BE2C (cell line): ENCODE results near the gene C4orf36.

ENCODE experiments used
- DNase-seq: peaks from one replicate; pipeline ENCODE4 v3.0.0-alpha.2; 2020
- H3K27me3 ChIP-seq: fragments of 250-450 bp; sonication (Bioruptor Pico); 2 replicates; pipeline ENCODE4 v1.5.1; 2020; ENCODE audit warnings: mild to moderate bottlenecking
- H3K36me3 ChIP-seq: fragments of 250-450 bp; sonication (Bioruptor Pico); 2 replicates; pipeline ENCODE4 v1.5.1; 2020; ENCODE audit warnings: mild to moderate bottlenecking
- H3K4me1 ChIP-seq: fragments of 250-450 bp; sonication (Bioruptor Pico); 2 replicates; pipeline ENCODE4 v1.5.1; 2020
- H3K4me3 ChIP-seq: 2 replicates; pipeline ENCODE4 v1.5.1; 2011; ENCODE audit warnings: low read depth, low read length
- H3K9me3 ChIP-seq: fragments of 250-450 bp; sonication (Bioruptor Pico); 2 replicates; pipeline ENCODE4 v1.5.1; 2020
- CTCF ChIP-seq: IDR thresholded peaks from 2 replicates; pipeline ENCODE4 v1.5.1; 2012; ENCODE audit warnings: mild to moderate bottlenecking, low read depth, low read length

C4orf36 gene

DNA sequence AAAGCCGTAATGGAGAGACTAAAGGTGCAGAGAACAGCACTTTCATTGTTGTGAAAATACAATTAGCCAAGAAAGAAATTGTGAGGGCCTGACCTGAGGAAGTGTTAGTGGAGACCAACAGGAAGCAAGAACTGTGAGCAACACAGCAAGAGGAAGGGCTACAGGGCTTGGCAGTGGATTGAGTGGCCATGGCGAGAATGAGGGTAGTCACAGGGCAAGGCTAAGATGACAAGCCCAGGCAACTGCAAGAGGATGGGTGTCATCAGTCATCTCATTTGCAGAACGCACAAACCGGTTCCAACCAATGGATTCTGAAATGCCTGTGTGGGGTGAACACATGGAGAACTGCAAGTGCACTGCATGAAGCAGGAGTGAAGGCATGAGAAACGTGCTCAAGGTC lies 46.6 kb downstream of the C4orf36 start:
- TF ChIP-seq CTCF, result no peak
- no peak for DNase-seq
- no peaks in the 10 kb centered on the region for H3K27me3 ChIP-seq
- no peaks in the 10 kb centered on the region for H3K36me3 ChIP-seq
- H3K9me3 ChIP-seq, result no peaks in the 10 kb centered on the region
- no peak overlapping the region for H3K4me3 ChIP-seq
- no peaks in the 10 kb centered on the region for H3K4me1 ChIP-seq

GRCh38 chr4:86841309-86841708 lies 50.9 kb downstream of the C4orf36 start:
- Histone ChIP-seq H3K27me3 (no peaks in the 10 kb centered on the region), H3K4me3 (no peak overlapping the region), H3K9me3 (no peaks in the 10 kb centered on the region), H3K36me3 (no peaks in the 10 kb centered on the region), H3K4me1 (no peaks in the 10 kb centered on the region)
- no peak for DNase-seq
- TF ChIP-seq CTCF, result no peak

- Histone ChIP-seq H3K9me3 (no peaks in the 10 kb centered on the region), H3K4me3 (no peak overlapping the region), H3K4me1 (no peaks in the 10 kb centered on the region), H3K36me3 (no peaks in the 10 kb centered on the region), H3K27me3 (no peaks in the 10 kb centered on the region)
- TF ChIP-seq CTCF, result no peak
- DNase-seq, result no peak
These were observed 51.4 kb downstream of the C4orf36 start for GRCh38 chr4:86840858-86841257.

DNA sequence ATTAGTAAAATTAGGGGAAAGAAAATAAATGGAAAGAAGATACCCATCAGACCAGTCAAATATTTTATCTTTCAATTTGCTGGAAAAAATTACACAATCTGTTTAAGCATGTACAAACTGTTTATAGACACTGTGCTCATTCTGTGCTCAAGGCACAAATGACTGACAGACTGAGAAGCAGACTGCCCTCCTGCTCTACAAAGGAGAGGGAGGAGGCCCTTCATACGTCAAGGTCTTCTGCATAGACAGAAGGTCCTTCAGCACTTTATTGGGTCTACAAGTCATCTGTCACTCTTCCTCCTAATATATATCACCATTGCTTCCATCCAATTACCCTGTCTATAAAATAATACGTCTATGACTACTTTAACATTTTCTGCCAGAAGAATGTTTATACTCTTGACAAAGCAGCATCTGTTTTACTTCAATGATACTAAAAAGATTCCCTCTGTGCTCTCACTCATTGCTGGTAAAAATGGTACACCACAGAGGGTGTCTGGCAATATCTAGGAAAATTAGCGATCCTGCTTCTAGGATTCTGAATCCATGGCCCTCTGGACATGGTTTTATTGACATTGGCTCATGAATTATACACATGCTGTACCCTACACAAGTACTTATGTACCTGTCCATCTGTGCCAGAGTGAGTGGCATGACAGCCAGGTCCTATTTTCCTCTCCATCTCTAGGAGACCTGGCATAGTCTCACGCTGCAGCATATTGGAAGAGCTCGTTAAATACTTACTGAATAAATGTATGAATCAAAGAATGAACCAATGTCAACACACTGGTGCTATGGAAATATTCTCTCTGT lies 54.3 kb downstream of the C4orf36 start:
- Histone ChIP-seq H3K4me1 (no peaks in the 10 kb centered on the region), H3K9me3 (no peaks in the 10 kb centered on the region), H3K36me3 (no peaks in the 10 kb centered on the region), H3K27me3 (no peaks in the 10 kb centered on the region), H3K4me3 (no peak overlapping the region)
- DNase-seq, result no peak
- no peak for TF ChIP-seq CTCF

GRCh38 chr4:86835677-86836076 lies 56.5 kb downstream of the C4orf36 start:
- no peaks in the 10 kb centered on the region for H3K4me1 ChIP-seq
- no peaks in the 10 kb centered on the region for H3K9me3 ChIP-seq
- H3K36me3 ChIP-seq, result no peaks in the 10 kb centered on the region
- no peak overlapping the region for H3K4me3 ChIP-seq
- no peak for DNase-seq
- no peak for TF ChIP-seq CTCF
- no peaks in the 10 kb centered on the region for H3K27me3 ChIP-seq

GRCh38 chr4:86834901-86835300 lies 57.3 kb downstream of the C4orf36 start:
- Histone ChIP-seq H3K27me3 (no peaks in the 10 kb centered on the region), H3K9me3 (no peaks in the 10 kb centered on the region), H3K4me1 (no peaks in the 10 kb centered on the region), H3K4me3 (no peak overlapping the region), H3K36me3 (no peaks in the 10 kb centered on the region)
- no peak for DNase-seq
- TF ChIP-seq CTCF, result no peak
